PC-9 (cell line): ENCODE results near the gene ARMC9. TPM values are rescaled to one million over a fixed set of nuclear protein-coding genes. Genes with fewer than 3 reads are reported as not detected.
A peak's percentile ranks its signal among the peaks of the same experiment; 100 is the strongest.

Source experiments
- BruUV-seq: library from RNA; stranded (reverse); fragments of 400-500 nt; replicated peaks from 2 replicates; lab custom pipeline; 2021; lab: Mats Ljungman, UMichigan
- CTCF ChIA-PET: fragments of 300-600 bp; sonication (Branson Sonifier 250); formaldehyde crosslinking; loops from one replicate; lab custom pipeline; 2022; ENCODE audit warnings: antibody characterized with exemption; lab: Charles Lee
- POLR2A ChIA-PET: fragments of 300-600 bp; sonication (Branson Sonifier 250); formaldehyde crosslinking; loops from one replicate; lab custom pipeline; 2022; ENCODE audit warnings: antibody characterized with exemption; ENCODE audit not compliant: unreplicated experiment; lab: Charles Lee
- DNase-seq, 2 experiments: peaks; one replicate each; pipeline versions ENCODE4 v3.0.0 to v3.0.0-alpha.2; 2015 to 2022; ENCODE audit warnings: mixed read lengths in 1 of 2
- H2AFZ ChIP-seq: fragments of 200-600 bp; sonication (generic); 2 replicates; pipeline ENCODE4 v1.8.1; 2017; ENCODE audit warnings: antibody characterized with exemption
- H3F3A ChIP-seq: fragments of 200-600 bp; sonication (generic); 2 replicates; pipeline ENCODE4 v1.8.1; 2017; ENCODE audit warnings: antibody characterized with exemption, mild to moderate bottlenecking, low read depth; ENCODE audit not compliant: insufficient read depth
- H3K27ac ChIP-seq: fragments of 200-600 bp; sonication (generic); 2 replicates; pipeline ENCODE4 v1.6.1; 2016; ENCODE audit warnings: mixed run types
- H3K27me3 ChIP-seq: fragments of 200-600 bp; sonication (generic); 2 replicates; pipeline ENCODE4 v1.6.1; 2016; ENCODE audit warnings: low read depth, mixed run types; ENCODE audit not compliant: insufficient read depth
- H3K36me3 ChIP-seq: fragments of 200-600 bp; sonication (generic); 2 replicates; pipeline ENCODE4 v1.6.1; 2016; ENCODE audit warnings: low read depth, mixed run types
- H3K4me1 ChIP-seq: fragments of 200-600 bp; sonication (generic); replicated peaks from 2 replicates; pipeline ENCODE4 v1.6.1; 2016; ENCODE audit warnings: mixed run types; ENCODE audit not compliant: insufficient read depth
- H3K4me2 ChIP-seq: fragments of 200-600 bp; sonication (generic); 2 replicates; pipeline ENCODE4 v1.6.1; 2017; ENCODE audit warnings: mixed run types
- H3K4me3 ChIP-seq: fragments of 200-600 bp; sonication (generic); 2 replicates; pipeline ENCODE4 v1.6.1; 2016; ENCODE audit warnings: mixed run types
- H3K79me2 ChIP-seq: fragments of 200-600 bp; sonication (generic); 2 replicates; pipeline ENCODE4 v1.6.1; 2017; ENCODE audit warnings: low read depth, mixed run types
- H3K9me2 ChIP-seq: fragments of 200-600 bp; sonication (generic); 2 replicates; pipeline ENCODE4 v1.8.1; 2017; ENCODE audit warnings: mild to moderate bottlenecking; ENCODE audit not compliant: insufficient read depth
- H3K9me3 ChIP-seq: fragments of 200-600 bp; sonication (generic); 2 replicates; pipeline ENCODE4 v1.8.1; 2016; ENCODE audit warnings: low read depth; ENCODE audit not compliant: insufficient read depth
- H4K20me1 ChIP-seq: fragments of 200-600 bp; sonication (generic); 2 replicates; pipeline ENCODE4 v1.8.1; 2017; ENCODE audit not compliant: insufficient read depth
- CTCF ChIP-seq: fragments of 200-600 bp; sonication (generic); conservative IDR thresholded peaks from 2 replicates; pipeline ENCODE4 v1.6.1; 2017; ENCODE audit warnings: mixed run types, antibody characterized with exemption, mild to moderate bottlenecking, moderate library complexity
- EZH2 ChIP-seq: fragments of 200-600 bp; sonication (generic); IDR thresholded peaks from 2 replicates; pipeline ENCODE4 v1.8.0; 2017; ENCODE audit warnings: antibody characterized with exemption, low read depth
- intact Hi-C: fragments of 100-400 bp; cut with micrococcal nuclease; formaldehyde crosslinking; loops from one replicate; pipeline ENCODE4 v1.10.0; 2022; ENCODE audit not compliant: unreplicated experiment
- total RNA-seq: library from RNA; stranded (reverse); gene quantifications from 2 replicates; pipeline ENCODE4 v1.2.3, GENCODE V29; 2021

ARMC9 gene
- total RNA-seq, 1 experiment from 2014 or later: 23.4 TPM

- no peaks in the 10 kb centered on the region for H3K79me2 ChIP-seq
- peaks cover 13% of the 10 kb centered on the region for H3K4me1 ChIP-seq
- intact Hi-C loops: no loop called here
- no peaks in the 10 kb centered on the region for H3K27me3 ChIP-seq
- no peaks in the 10 kb centered on the region for H3K9me2 ChIP-seq
- H3K9me3 ChIP-seq: no peaks in the 10 kb centered on the region
- ChIA-PET CTCF (no interaction called here), POLR2A (no interaction called here)
- peaks cover 13% of the 10 kb centered on the region; the same call in 1 of the 2 replicates for H3F3A ChIP-seq
- no peak overlapping the region for H3K4me3 ChIP-seq
- DNase-seq: no peak
- TF ChIP-seq EZH2 (no peak), CTCF (no peak)
- H3K27ac ChIP-seq: no peak overlapping the region
- H2AFZ ChIP-seq: no peak overlapping the region
- no peaks in the 10 kb centered on the region for H3K36me3 ChIP-seq
- BruUV-seq: no TSS peak
- H3K4me2 ChIP-seq: no peak overlapping the region
- no peaks in the 10 kb centered on the region for H4K20me1 ChIP-seq
These were observed 43.5 kb downstream of the ARMC9 start for GRCh38 chr2:231241755-231242507.

- Histone ChIP-seq H3K79me2 (no peaks in the 10 kb centered on the region), H4K20me1 (no peaks in the 10 kb centered on the region), H3K9me3 (no peaks in the 10 kb centered on the region), H3K4me2 (no peak overlapping the region), H3K4me3 (no peak overlapping the region), H2AFZ (no peak overlapping the region), H3K36me3 (no peaks in the 10 kb centered on the region), H3K4me1 (peaks cover 21% of the 10 kb centered on the region), H3K27me3 (no peaks in the 10 kb centered on the region), H3K9me2 (no peaks in the 10 kb centered on the region), H3F3A (peaks cover 13% of the 10 kb centered on the region; the same call in 1 of the 2 replicates), H3K27ac (no peak overlapping the region)
- no TSS peak for BruUV-seq
- ChIA-PET POLR2A (no interaction called here), CTCF (no interaction called here)
- TF ChIP-seq CTCF (no peak), EZH2 (no peak)
- no peak for DNase-seq
- intact Hi-C loops: no loop called here
These were observed 45.4 kb downstream of the ARMC9 start for GRCh38 chr2:231243866-231244265.

GRCh38 chr2:231244382-231245248 lies 46.2 kb downstream of the ARMC9 start:
- Histone ChIP-seq H3K79me2 (no peaks in the 10 kb centered on the region), H3K9me2 (no peaks in the 10 kb centered on the region), H2AFZ (no peak overlapping the region), H3K27me3 (no peaks in the 10 kb centered on the region), H4K20me1 (no peaks in the 10 kb centered on the region), H3K36me3 (no peaks in the 10 kb centered on the region), H3K9me3 (no peaks in the 10 kb centered on the region), H3K27ac (no peak overlapping the region), H3F3A (peaks cover 13% of the 10 kb centered on the region; the same call in 1 of the 2 replicates), H3K4me3 (no peak overlapping the region), H3K4me1 (peaks cover 21% of the 10 kb centered on the region), H3K4me2 (0 out of 2 replicates have a peak overlapping the region, but pooled peaks have one; percentile 1)
- TF ChIP-seq EZH2: no peak
- no peak for TF ChIP-seq CTCF
- DNase-seq: no peak
- ChIA-PET POLR2A (interaction anchor here (0.7 kb wide), 1 partner anchor 651 kb away, joined by 7 read pairs; no protein-coding TSS in a partner anchor), CTCF (interaction anchor here (1.0 kb wide), 1 partner anchor 207 kb away, joined by 5 read pairs; no protein-coding TSS in a partner anchor)
- BruUV-seq: no TSS peak
- intact Hi-C loops: no loop called here
